BLaER1 (cell line): Measurements from ENCODE around the gene ABCB9.

Experiments
- H3K27ac ChIP-seq: shearing (Covaris generic); formaldehyde crosslinking; 2 replicates; pipeline ENCODE4 v1.8.1; 2022
- H3K27me3 ChIP-seq: shearing (Covaris generic); formaldehyde crosslinking; 2 replicates; pipeline ENCODE4 v1.8.1; 2022
- H3K36me3 ChIP-seq: shearing (Covaris generic); formaldehyde crosslinking; 2 replicates; pipeline ENCODE4 v1.8.1; 2022
- H3K4me1 ChIP-seq: shearing (Covaris generic); formaldehyde crosslinking; 2 replicates; pipeline ENCODE4 v1.8.1; 2022
- H3K4me2 ChIP-seq: shearing (Covaris generic); formaldehyde crosslinking; 2 replicates; pipeline ENCODE4 v1.8.1; 2022
- H3K4me3 ChIP-seq: shearing (Covaris generic); formaldehyde crosslinking; 2 replicates; pipeline ENCODE4 v1.8.1; 2022
- H3K9ac ChIP-seq: shearing (Covaris generic); formaldehyde crosslinking; 2 replicates; pipeline ENCODE4 v1.8.1; 2022
- H3K9me3 ChIP-seq: shearing (Covaris generic); formaldehyde crosslinking; 2 replicates; pipeline ENCODE4 v1.8.1; 2022
- H4K20me1 ChIP-seq: shearing (Covaris generic); formaldehyde crosslinking; 2 replicates; pipeline ENCODE4 v1.8.1; 2022
- Cebpa-rat ChIP-seq: shearing (Covaris generic); IDR thresholded peaks from 2 replicates; pipeline ENCODE4 v1.8.1; 2022

ABCB9 gene

GRCh38 chr12:122891661-122892525 is 74.4 kb downstream of the ABCB9 start:
- Histone ChIP-seq H3K9me3 (no peaks in the 10 kb centered on the region), H3K4me3 (no peak overlapping the region), H3K4me2 (peak overlapping the region; percentile 96), H3K27ac (no peak overlapping the region), H3K9ac (peak overlapping the region; percentile 18; the same call in 1 of the 2 replicates), H3K4me1 (peaks cover 90% of the 10 kb centered on the region), H3K27me3 (no peaks in the 10 kb centered on the region), H3K36me3 (0 out of 2 replicates have a peak, but pooled peaks cover 9% of the 10 kb centered on the region), H4K20me1 (peaks cover 74% of the 10 kb centered on the region)
- TF ChIP-seq Cebpa-rat, result no peak

DNA sequence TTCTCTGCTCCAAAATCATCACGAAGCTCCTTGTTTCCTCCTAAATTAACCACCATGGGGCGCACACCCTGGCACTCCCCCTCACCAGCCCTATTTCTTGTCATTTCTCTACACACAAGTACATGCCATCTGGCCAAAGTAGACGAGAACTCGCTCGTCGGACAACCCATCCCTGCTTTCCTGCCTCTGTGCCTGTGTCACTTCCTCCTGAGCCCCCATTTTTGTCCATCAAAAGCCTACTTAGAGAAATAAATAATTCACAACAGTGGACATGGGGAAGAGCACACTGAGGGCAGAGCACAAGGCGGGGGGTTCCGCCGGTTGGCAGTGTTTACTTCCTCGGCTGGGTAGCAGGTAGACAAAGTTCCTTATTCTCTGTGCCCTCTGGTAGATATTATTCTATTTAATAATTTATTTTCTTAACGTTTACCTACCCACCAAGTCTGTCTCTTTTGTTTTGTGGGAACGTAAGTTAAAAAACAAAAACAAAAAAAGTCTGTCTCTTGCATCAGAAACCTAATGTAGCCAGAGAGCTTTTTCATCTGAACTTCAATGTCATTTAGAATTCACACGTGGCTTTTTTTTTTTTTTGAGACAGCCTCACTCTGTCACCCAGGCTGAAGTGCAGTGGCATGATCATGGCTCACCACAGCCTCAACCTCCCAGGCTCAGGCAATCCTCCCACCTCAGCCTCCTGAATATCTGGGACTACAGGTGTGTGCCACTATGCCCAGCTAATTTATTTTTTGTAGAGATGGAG is 76.3 kb downstream of the ABCB9 start:
- H3K9me3 ChIP-seq, result no peaks in the 10 kb centered on the region
- H3K27ac ChIP-seq, result peak overlapping the region; percentile 71; the same call in 1 of the 2 replicates
- no peaks in the 10 kb centered on the region for H3K27me3 ChIP-seq
- peaks cover 99% of the 10 kb centered on the region for H3K4me1 ChIP-seq
- H3K36me3 ChIP-seq, result 0 out of 2 replicates have a peak, but pooled peaks cover 9% of the 10 kb centered on the region
- no peak overlapping the region for H3K4me3 ChIP-seq
- peak overlapping the region; percentile 96 for H3K4me2 ChIP-seq
- no peak for TF ChIP-seq Cebpa-rat
- H4K20me1 ChIP-seq, result peaks cover 79% of the 10 kb centered on the region
- H3K9ac ChIP-seq, result peak overlapping the region; percentile 27; the same call in 1 of the 2 replicates

DNA sequence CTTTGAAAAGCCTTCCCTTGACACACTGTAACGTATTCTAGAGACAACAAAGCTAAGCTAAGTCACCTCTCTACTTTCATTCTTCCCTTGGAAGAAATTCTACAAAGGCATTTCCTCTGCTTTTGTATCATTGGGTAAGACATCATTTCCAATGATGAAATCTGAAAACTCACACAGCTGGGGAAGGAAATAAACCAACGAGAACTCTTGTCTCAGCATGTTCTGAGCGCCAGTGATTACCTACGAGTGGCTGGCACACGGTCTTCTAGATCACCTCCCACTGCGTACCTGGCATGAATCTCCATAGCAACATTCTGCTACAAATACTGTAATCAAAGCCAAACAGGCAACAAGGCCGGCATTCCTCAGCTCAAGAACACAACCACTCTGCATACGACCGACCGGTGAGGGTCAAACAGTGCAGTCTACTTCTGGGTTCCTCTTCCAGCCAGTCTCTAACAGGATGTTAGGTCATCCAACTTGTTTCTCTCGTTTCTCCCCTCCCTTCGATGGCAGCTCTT is 78.0 kb downstream of the ABCB9 start:
- H3K4me3 ChIP-seq, result peak overlapping the region; percentile 46; the same call in 1 of the 2 replicates
- peak overlapping the region; percentile 47; the same call in 1 of the 2 replicates for H3K9ac ChIP-seq
- H3K36me3 ChIP-seq, result 0 out of 2 replicates have a peak, but pooled peaks cover 9% of the 10 kb centered on the region
- peak overlapping the region; percentile 96 for H3K4me2 ChIP-seq
- H3K9me3 ChIP-seq, result no peaks in the 10 kb centered on the region
- H3K27ac ChIP-seq, result peak overlapping the region; percentile 71
- TF ChIP-seq Cebpa-rat, result no peak
- H3K4me1 ChIP-seq, result peaks cover 99% of the 10 kb centered on the region
- H4K20me1 ChIP-seq, result peaks cover 82% of the 10 kb centered on the region
- no peaks in the 10 kb centered on the region for H3K27me3 ChIP-seq

DNA sequence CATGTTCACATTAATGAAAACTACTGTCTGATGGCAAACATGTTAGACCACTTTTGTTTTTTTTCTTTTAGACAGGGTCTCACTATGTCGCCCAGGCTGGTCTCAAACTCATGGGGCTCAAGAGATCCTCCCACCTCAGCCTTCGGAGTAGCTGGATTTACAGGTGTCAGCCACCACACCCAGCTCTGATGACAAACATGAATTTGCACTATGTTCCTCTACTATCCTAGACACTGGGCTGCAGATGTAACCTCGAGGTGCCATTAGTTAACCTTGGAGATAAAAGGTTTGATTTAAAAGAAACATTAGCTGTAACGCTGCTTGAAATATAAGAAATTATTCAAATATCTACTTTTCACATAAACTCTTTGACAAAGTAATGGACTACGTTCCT is 78.4 kb downstream of the ABCB9 start:
- H4K20me1 ChIP-seq, result peaks cover 82% of the 10 kb centered on the region
- H3K9ac ChIP-seq, result peak overlapping the region; percentile 47; the same call in 1 of the 2 replicates
- H3K9me3 ChIP-seq, result no peaks in the 10 kb centered on the region
- H3K4me3 ChIP-seq, result peak overlapping the region; percentile 46; the same call in 1 of the 2 replicates
- no peak for TF ChIP-seq Cebpa-rat
- 0 out of 2 replicates have a peak, but pooled peaks cover 4% of the 10 kb centered on the region for H3K36me3 ChIP-seq
- H3K4me1 ChIP-seq, result peaks cover 99% of the 10 kb centered on the region
- H3K4me2 ChIP-seq, result peak overlapping the region; percentile 96
- no peaks in the 10 kb centered on the region for H3K27me3 ChIP-seq
- peak overlapping the region; percentile 71 for H3K27ac ChIP-seq

DNA sequence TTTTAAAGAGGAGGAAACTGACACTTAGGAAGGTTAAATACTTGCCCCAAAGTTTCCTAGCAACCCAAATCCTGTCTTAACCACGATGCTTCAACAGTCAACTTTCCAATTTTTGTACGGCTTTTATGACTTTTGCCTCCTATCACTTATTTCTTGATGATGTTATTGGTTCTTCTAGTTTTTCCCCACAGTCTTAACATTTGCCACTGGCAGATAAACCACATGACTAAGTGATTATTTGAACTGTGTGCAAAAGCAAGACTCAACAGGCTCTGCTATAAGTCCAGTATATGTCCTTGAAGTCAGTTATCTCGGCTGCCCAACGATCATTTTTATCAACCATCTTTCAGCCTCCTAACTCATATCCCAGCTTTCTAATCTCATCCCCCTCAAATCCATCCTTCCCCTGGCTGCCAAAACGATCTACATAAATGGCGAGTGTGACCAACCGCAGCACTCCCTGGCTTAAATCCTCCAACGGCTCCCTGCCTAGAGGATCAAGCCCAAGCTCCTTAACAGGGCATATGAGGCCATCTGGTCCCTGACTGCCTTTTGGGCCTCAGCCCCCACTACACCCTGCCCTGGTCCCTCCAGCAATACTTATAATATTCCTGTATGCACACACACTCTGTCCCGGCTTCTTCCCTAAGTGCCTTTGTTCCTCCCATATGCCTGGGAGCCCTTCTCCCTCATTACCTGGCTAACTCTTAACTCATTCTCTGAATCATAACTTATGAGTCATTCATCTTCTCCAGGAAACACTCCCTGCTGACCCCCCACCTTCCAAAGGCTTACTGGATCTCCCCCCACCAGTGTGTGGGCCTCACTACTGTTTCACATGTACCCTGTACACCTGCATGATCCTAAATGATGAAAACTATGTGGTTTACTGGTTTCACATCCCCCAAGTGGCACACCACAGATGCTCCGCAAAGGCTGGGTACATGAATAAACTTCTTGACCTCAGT is 79.1 kb downstream of the ABCB9 start:
- peaks cover 99% of the 10 kb centered on the region for H3K4me1 ChIP-seq
- peak overlapping the region; percentile 47; the same call in 1 of the 2 replicates for H3K9ac ChIP-seq
- no peaks in the 10 kb centered on the region for H3K36me3 ChIP-seq
- no peaks in the 10 kb centered on the region for H3K27me3 ChIP-seq
- H4K20me1 ChIP-seq, result peaks cover 82% of the 10 kb centered on the region
- H3K27ac ChIP-seq, result peak overlapping the region; percentile 71
- H3K4me2 ChIP-seq, result peak overlapping the region; percentile 96
- H3K4me3 ChIP-seq, result peak overlapping the region; percentile 46; the same call in 1 of the 2 replicates
- H3K9me3 ChIP-seq, result no peaks in the 10 kb centered on the region
- TF ChIP-seq Cebpa-rat, result no peak

- TF ChIP-seq Cebpa-rat, result no peak
- Histone ChIP-seq H3K27me3 (no peaks in the 10 kb centered on the region), H3K9ac (peak overlapping the region; percentile 41; the same call in 1 of the 2 replicates), H3K4me2 (peak overlapping the region; percentile 96), H3K9me3 (no peaks in the 10 kb centered on the region), H3K4me1 (peaks cover 99% of the 10 kb centered on the region), H3K27ac (peak overlapping the region; percentile 71), H3K36me3 (no peaks in the 10 kb centered on the region), H3K4me3 (peak overlapping the region; percentile 27; the same call in 1 of the 2 replicates), H4K20me1 (peaks cover 82% of the 10 kb centered on the region)
These were observed 80.1 kb downstream of the ABCB9 start for GRCh38 chr12:122886161-122886560.

- Histone ChIP-seq H3K4me3 (0 out of 2 replicates have a peak overlapping the region, but pooled peaks have one; percentile 9), H3K4me1 (peaks cover 99% of the 10 kb centered on the region), H4K20me1 (peaks cover 82% of the 10 kb centered on the region), H3K27ac (peak overlapping the region; percentile 70; the same call in 1 of the 2 replicates), H3K4me2 (peak overlapping the region; percentile 96), H3K36me3 (0 out of 2 replicates have a peak, but pooled peaks cover 5% of the 10 kb centered on the region), H3K9ac (no peak overlapping the region), H3K27me3 (no peaks in the 10 kb centered on the region), H3K9me3 (no peaks in the 10 kb centered on the region)
- no peak for TF ChIP-seq Cebpa-rat
These were observed 81.4 kb downstream of the ABCB9 start for GRCh38 chr12:122884860-122885259.

GRCh38 chr12:122884091-122884826 is 82.0 kb downstream of the ABCB9 start:
- Histone ChIP-seq H4K20me1 (peaks cover 83% of the 10 kb centered on the region), H3K9ac (no peak overlapping the region; the same call in 1 of the 2 replicates)

More at GRCh38 chr12:122884091-122884826, 82.0 kb downstream of the ABCB9 start:
- Histone ChIP-seq H3K4me3 (0 out of 2 replicates have a peak overlapping the region, but pooled peaks have one; percentile 9), H3K27ac (peak overlapping the region; percentile 70), H3K4me1 (peaks cover 99% of the 10 kb centered on the region), H3K36me3 (0 out of 2 replicates have a peak, but pooled peaks cover 11% of the 10 kb centered on the region), H3K27me3 (no peaks in the 10 kb centered on the region), H3K9me3 (no peaks in the 10 kb centered on the region), H3K4me2 (peak overlapping the region; percentile 96)
- TF ChIP-seq Cebpa-rat, result no peak
